WTC11 (cell line): ENCODE measurements around the gene SAMD4A. TPM values are rescaled to one million over a fixed set of nuclear protein-coding genes. Genes with fewer than 3 reads are reported as not detected.

Experiments
- ATAC-seq: fragments of 200-7000 bp; cut with Tn5 transposase; 2 replicates; pipeline ENCODE4 v1.10.0; 2021; ENCODE audit warnings: mild to moderate bottlenecking, moderate library complexity
- CTCF ChIA-PET: fragments of 300-600 bp; sonication (Branson Sonifier 250); formaldehyde crosslinking; loops from one replicate; lab custom pipeline; 2021; ENCODE audit warnings: antibody characterized with exemption; lab: Charles Lee
- POLR2A ChIA-PET: fragments of 350-600 bp; sonication (Branson Sonifier 250); formaldehyde crosslinking; loops from one replicate; lab custom pipeline; 2021; ENCODE audit warnings: antibody characterized with exemption; lab: Charles Lee
- DNase-seq: peaks from one replicate; pipeline ENCODE4 v3.0.0; 2021; ENCODE audit warnings: low spot score
- H3K27ac Mint-ChIP-seq: 2 replicates; pipeline ENCODE4 v1.8.0; 2021; ENCODE audit warnings: mixed read lengths
- H3K27me3 Mint-ChIP-seq: 2 replicates; pipeline ENCODE4 v1.8.0; 2021; ENCODE audit warnings: low read depth, mild to moderate bottlenecking, moderate library complexity, mixed read lengths
- H3K36me3 Mint-ChIP-seq: 2 replicates; pipeline ENCODE4 v1.8.0; 2021; ENCODE audit warnings: mixed read lengths
- H3K4me1 Mint-ChIP-seq: 2 replicates; pipeline ENCODE4 v1.8.0; 2022; ENCODE audit warnings: mixed read lengths
- H3K4me3 Mint-ChIP-seq: 2 replicates; pipeline ENCODE4 v1.8.0; 2021; ENCODE audit warnings: mild to moderate bottlenecking, moderate library complexity, mixed read lengths
- H3K9me3 Mint-ChIP-seq: 2 replicates; pipeline ENCODE4 v1.8.0; 2021; ENCODE audit warnings: mixed read lengths
- ELF4 ChIP-seq: sonication (generic); formaldehyde crosslinking; IDR thresholded peaks from 2 replicates; pipeline ENCODE4 v1.8.1; 2022; ENCODE audit warnings: low read depth, mild to moderate bottlenecking, moderate library complexity, missing genetic modification reagents
- EMX1 ChIP-seq: fragments of 250-450 bp; sonication (Bioruptor Pico); IDR thresholded peaks from 2 replicates; pipeline ENCODE4 v1.8.0; 2021; ENCODE audit warnings: mild to moderate bottlenecking
- ESRRA ChIP-seq: sonication (generic); formaldehyde crosslinking; IDR thresholded peaks from 2 replicates; pipeline ENCODE4 v1.8.1; 2022; ENCODE audit warnings: mild to moderate bottlenecking, missing genetic modification reagents, borderline replicate concordance
- ETV6 ChIP-seq: sonication (generic); formaldehyde crosslinking; IDR thresholded peaks from 2 replicates; pipeline ENCODE4 v1.8.1; 2022; ENCODE audit warnings: mild to moderate bottlenecking, missing genetic modification reagents
- JAZF1 ChIP-seq: fragments of 250-450 bp; sonication (Bioruptor Pico); IDR thresholded peaks from 2 replicates; pipeline ENCODE4 v1.9.0; 2021; ENCODE audit warnings: moderate library complexity, mild to moderate bottlenecking, inconsistent platforms
- JUN ChIP-seq: sonication (generic); formaldehyde crosslinking; IDR thresholded peaks from 2 replicates; pipeline ENCODE4 v1.8.0; 2023; ENCODE audit warnings: mild to moderate bottlenecking, missing genetic modification reagents
- MYBL2 ChIP-seq: sonication (generic); formaldehyde crosslinking; IDR thresholded peaks from 2 replicates; pipeline ENCODE4 v1.8.1; 2023; ENCODE audit warnings: mild to moderate bottlenecking, moderate library complexity, missing genetic modification reagents
- NFATC4 ChIP-seq: fragments of 250-450 bp; sonication (Bioruptor Pico); IDR thresholded peaks from 2 replicates; pipeline ENCODE4 v1.9.0; 2021; ENCODE audit warnings: mild to moderate bottlenecking
- RELA ChIP-seq: sonication (generic); formaldehyde crosslinking; IDR thresholded peaks from 2 replicates; pipeline ENCODE4 v1.8.1; 2022; ENCODE audit warnings: missing genetic modification reagents, mild to moderate bottlenecking, borderline replicate concordance
- STAT6 ChIP-seq: sonication (generic); formaldehyde crosslinking; conservative IDR thresholded peaks from 2 replicates; pipeline ENCODE4 v1.8.1; 2023; ENCODE audit warnings: mild to moderate bottlenecking, low read depth, missing genetic modification reagents, moderate library complexity
- TEAD1 ChIP-seq: sonication (generic); formaldehyde crosslinking; IDR thresholded peaks from 2 replicates; pipeline ENCODE4 v1.8.0; 2022; ENCODE audit warnings: mild to moderate bottlenecking, missing genetic modification reagents
- TEAD4 ChIP-seq: sonication (generic); formaldehyde crosslinking; IDR thresholded peaks from 2 replicates; pipeline ENCODE4 v1.8.0; 2022; ENCODE audit warnings: mild to moderate bottlenecking, missing genetic modification reagents
- USF2 ChIP-seq: sonication (generic); formaldehyde crosslinking; IDR thresholded peaks from 2 replicates; pipeline ENCODE4 v1.8.1; 2023; ENCODE audit warnings: mild to moderate bottlenecking, missing genetic modification reagents, moderate library complexity
- total RNA-seq: library from RNA; stranded (reverse); gene quantifications from 3 replicates; pipeline ENCODE4 v1.2.3, GENCODE V29; 2021
- TF ChIP-seq, protein P1 (sequence below): fragments of 250-450 bp; sonication (Bioruptor Pico); IDR thresholded peaks from 2 replicates; pipeline ENCODE4 v1.8.0; 2021; ENCODE audit warnings: mild to moderate bottlenecking
- TF ChIP-seq, protein P2 (sequence below): sonication (generic); formaldehyde crosslinking; IDR thresholded peaks from 2 replicates; pipeline ENCODE4 v1.8.0; 2023; ENCODE audit warnings: missing genetic modification reagents
- TF ChIP-seq, protein P3 (sequence below): fragments of 250-450 bp; sonication (Bioruptor Pico); IDR thresholded peaks from 2 replicates; pipeline ENCODE4 v1.9.0; 2021; ENCODE audit warnings: moderate library complexity, mild to moderate bottlenecking, inconsistent platforms, borderline replicate concordance
- TF ChIP-seq, protein P4 (sequence below): sonication (generic); formaldehyde crosslinking; IDR thresholded peaks from 2 replicates; pipeline ENCODE4 v1.8.1; 2023; ENCODE audit warnings: mild to moderate bottlenecking, missing genetic modification reagents
- TF ChIP-seq, protein P5 (sequence below): fragments of 250-450 bp; sonication (Bioruptor Pico); IDR thresholded peaks from 2 replicates; pipeline ENCODE4 v1.9.0; 2021; ENCODE audit warnings: mild to moderate bottlenecking
- TF ChIP-seq, protein P6 (sequence below): sonication (generic); formaldehyde crosslinking; IDR thresholded peaks from 2 replicates; pipeline ENCODE4 v1.8.1; 2023; ENCODE audit warnings: mild to moderate bottlenecking, missing genetic modification reagents, borderline replicate concordance

The SAMD4A gene
- total RNA-seq, 1 experiment from 2014 or later, result 6.0 TPM

DNA sequence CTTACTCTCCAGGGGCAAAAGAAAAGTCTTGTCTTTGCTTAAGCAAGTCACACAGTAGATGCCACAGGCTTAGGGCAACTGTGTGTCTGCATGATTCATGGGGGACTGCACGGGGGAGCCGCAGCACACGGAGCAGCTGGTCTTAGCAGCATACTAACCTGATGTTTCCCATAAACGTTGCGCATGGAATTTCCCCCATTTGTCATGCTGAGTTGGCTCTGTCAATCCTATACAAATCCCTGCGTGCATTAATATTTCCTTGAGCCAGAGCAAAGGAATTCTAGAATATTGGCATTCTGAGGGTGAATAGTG lies 71.2 kb downstream of the SAMD4A start:
- POLR2A ChIA-PET, result interaction anchor here (0.6 kb wide), 1 partner anchor 70 kb away, joined by 5 read pairs; no protein-coding TSS in a partner anchor
- Mint-ChIP-seq H3K9me3 (no peaks in the 10 kb centered on the region; the same call in 1 of the 2 replicates), H3K27ac (0 out of 2 replicates have a peak overlapping the region, but pooled peaks have one; percentile 43), H3K27me3 (no peaks in the 10 kb centered on the region), H3K4me3 (no peak overlapping the region), H3K36me3 (no peaks in the 10 kb centered on the region), H3K4me1 (peaks cover 22% of the 10 kb centered on the region)
- no peak for TF ChIP-seq RELA (CRISPR knock-in tag)
- TF ChIP-seq ELF4 (CRISPR knock-in tag), result no peak
- TF ChIP-seq, protein P1, sequence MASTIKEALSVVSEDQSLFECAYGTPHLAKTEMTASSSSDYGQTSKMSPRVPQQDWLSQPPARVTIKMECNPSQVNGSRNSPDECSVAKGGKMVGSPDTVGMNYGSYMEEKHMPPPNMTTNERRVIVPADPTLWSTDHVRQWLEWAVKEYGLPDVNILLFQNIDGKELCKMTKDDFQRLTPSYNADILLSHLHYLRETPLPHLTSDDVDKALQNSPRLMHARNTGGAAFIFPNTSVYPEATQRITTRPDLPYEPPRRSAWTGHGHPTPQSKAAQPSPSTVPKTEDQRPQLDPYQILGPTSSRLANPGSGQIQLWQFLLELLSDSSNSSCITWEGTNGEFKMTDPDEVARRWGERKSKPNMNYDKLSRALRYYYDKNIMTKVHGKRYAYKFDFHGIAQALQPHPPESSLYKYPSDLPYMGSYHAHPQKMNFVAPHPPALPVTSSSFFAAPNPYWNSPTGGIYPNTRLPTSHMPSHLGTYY (CRISPR knock-in tag), result no peak
- TF ChIP-seq USF2 (CRISPR knock-in tag), result no peak
- CTCF ChIA-PET, result no interaction called here
- ATAC-seq (no peak), DNase-seq (no peak)

- no peak for ATAC-seq
- peaks cover 26% of the 10 kb centered on the region for H3K4me1 Mint-ChIP-seq
- H3K27ac Mint-ChIP-seq, result no peak overlapping the region
- H3K9me3 Mint-ChIP-seq, result no peaks in the 10 kb centered on the region; the same call in 1 of the 2 replicates
- ChIA-PET POLR2A (no interaction called here), CTCF (interaction anchor here (1.0 to 1.8 kb wide), 2 partner anchors 52 to 76 kb away, joined by 5 to 6 read pairs; no protein-coding TSS in a partner anchor)
- H3K36me3 Mint-ChIP-seq, result no peaks in the 10 kb centered on the region
- no peak overlapping the region for H3K4me3 Mint-ChIP-seq
- no peaks in the 10 kb centered on the region for H3K27me3 Mint-ChIP-seq
- DNase-seq, result no peak
- TF ChIP-seq, protein P2, sequence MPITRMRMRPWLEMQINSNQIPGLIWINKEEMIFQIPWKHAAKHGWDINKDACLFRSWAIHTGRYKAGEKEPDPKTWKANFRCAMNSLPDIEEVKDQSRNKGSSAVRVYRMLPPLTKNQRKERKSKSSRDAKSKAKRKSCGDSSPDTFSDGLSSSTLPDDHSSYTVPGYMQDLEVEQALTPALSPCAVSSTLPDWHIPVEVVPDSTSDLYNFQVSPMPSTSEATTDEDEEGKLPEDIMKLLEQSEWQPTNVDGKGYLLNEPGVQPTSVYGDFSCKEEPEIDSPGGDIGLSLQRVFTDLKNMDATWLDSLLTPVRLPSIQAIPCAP, result no peak
- TF ChIP-seq ELF4 (CRISPR knock-in tag) (no peak), MYBL2 (CRISPR knock-in tag) (no peak), ETV6 (CRISPR knock-in tag) (no peak), JUN (CRISPR knock-in tag) (no peak), STAT6 (CRISPR knock-in tag) (no peak), NFATC4 (CRISPR knock-in tag) (no peak), ESRRA (CRISPR knock-in tag) (no peak), EMX1 (CRISPR knock-in tag) (no peak), JAZF1 (CRISPR knock-in tag) (no peak), TEAD4 (no peak), TEAD1 (CRISPR knock-in tag) (no peak)
- TF ChIP-seq, protein P3, sequence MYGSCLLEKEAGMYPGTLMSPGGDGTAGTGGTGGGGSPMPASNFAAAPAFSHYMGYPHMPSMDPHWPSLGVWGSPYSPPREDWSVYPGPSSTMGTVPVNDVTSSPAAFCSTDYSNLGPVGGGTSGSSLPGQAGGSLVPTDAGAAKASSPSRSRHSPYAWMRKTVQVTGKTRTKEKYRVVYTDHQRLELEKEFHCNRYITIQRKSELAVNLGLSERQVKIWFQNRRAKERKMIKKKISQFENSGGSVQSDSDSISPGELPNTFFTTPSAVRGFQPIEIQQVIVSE (CRISPR knock-in tag), result no peak
- TF ChIP-seq, protein P4, sequence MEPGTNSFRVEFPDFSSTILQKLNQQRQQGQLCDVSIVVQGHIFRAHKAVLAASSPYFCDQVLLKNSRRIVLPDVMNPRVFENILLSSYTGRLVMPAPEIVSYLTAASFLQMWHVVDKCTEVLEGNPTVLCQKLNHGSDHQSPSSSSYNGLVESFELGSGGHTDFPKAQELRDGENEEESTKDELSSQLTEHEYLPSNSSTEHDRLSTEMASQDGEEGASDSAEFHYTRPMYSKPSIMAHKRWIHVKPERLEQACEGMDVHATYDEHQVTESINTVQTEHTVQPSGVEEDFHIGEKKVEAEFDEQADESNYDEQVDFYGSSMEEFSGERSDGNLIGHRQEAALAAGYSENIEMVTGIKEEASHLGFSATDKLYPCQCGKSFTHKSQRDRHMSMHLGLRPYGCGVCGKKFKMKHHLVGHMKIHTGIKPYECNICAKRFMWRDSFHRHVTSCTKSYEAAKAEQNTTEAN (CRISPR knock-in tag), result no peak
- TF ChIP-seq, protein P5, sequence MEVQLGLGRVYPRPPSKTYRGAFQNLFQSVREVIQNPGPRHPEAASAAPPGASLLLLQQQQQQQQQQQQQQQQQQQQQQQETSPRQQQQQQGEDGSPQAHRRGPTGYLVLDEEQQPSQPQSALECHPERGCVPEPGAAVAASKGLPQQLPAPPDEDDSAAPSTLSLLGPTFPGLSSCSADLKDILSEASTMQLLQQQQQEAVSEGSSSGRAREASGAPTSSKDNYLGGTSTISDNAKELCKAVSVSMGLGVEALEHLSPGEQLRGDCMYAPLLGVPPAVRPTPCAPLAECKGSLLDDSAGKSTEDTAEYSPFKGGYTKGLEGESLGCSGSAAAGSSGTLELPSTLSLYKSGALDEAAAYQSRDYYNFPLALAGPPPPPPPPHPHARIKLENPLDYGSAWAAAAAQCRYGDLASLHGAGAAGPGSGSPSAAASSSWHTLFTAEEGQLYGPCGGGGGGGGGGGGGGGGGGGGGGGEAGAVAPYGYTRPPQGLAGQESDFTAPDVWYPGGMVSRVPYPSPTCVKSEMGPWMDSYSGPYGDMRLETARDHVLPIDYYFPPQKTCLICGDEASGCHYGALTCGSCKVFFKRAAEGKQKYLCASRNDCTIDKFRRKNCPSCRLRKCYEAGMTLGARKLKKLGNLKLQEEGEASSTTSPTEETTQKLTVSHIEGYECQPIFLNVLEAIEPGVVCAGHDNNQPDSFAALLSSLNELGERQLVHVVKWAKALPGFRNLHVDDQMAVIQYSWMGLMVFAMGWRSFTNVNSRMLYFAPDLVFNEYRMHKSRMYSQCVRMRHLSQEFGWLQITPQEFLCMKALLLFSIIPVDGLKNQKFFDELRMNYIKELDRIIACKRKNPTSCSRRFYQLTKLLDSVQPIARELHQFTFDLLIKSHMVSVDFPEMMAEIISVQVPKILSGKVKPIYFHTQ, result no peak
- TF ChIP-seq, protein P6, sequence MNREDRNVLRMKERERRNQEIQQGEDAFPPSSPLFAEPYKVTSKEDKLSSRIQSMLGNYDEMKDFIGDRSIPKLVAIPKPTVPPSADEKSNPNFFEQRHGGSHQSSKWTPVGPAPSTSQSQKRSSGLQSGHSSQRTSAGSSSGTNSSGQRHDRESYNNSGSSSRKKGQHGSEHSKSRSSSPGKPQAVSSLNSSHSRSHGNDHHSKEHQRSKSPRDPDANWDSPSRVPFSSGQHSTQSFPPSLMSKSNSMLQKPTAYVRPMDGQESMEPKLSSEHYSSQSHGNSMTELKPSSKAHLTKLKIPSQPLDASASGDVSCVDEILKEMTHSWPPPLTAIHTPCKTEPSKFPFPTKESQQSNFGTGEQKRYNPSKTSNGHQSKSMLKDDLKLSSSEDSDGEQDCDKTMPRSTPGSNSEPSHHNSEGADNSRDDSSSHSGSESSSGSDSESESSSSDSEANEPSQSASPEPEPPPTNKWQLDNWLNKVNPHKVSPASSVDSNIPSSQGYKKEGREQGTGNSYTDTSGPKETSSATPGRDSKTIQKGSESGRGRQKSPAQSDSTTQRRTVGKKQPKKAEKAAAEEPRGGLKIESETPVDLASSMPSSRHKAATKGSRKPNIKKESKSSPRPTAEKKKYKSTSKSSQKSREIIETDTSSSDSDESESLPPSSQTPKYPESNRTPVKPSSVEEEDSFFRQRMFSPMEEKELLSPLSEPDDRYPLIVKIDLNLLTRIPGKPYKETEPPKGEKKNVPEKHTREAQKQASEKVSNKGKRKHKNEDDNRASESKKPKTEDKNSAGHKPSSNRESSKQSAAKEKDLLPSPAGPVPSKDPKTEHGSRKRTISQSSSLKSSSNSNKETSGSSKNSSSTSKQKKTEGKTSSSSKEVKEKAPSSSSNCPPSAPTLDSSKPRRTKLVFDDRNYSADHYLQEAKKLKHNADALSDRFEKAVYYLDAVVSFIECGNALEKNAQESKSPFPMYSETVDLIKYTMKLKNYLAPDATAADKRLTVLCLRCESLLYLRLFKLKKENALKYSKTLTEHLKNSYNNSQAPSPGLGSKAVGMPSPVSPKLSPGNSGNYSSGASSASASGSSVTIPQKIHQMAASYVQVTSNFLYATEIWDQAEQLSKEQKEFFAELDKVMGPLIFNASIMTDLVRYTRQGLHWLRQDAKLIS, result no peak
Measured at GRCh38 chr14:54639611-54640010, 72.7 kb downstream of the SAMD4A start.
